ENCODE results near the gene RAB40C. TPM values are rescaled to one million over a fixed set of nuclear protein-coding genes. Genes with fewer than 3 reads are reported as not detected.
A peak's percentile ranks its signal among the peaks of the same experiment; 100 is the strongest.

Gene RAB40C
- total and polyA plus RNA-seq, 9 of the 15 experiments (the other 6 are each of a cell fraction or from before 2014, with no cell fraction given) = 0.17 to 23.4 (median 8.7) TPM

- TF ChIP-seq HEY1 (CRISPR knock-in tag; IDR thresholded peaks at IDR 0.05; ENCODE audit: borderline replicate concordance) (no peak), DEAF1 (CRISPR knock-in tag; IDR thresholded peaks at IDR 0.05) (no peak; the same call in 1 of the 2 replicates), ID3 (CRISPR knock-in tag; IDR thresholded peaks at IDR 0.05) (no peak), ID3 (tag; IDR thresholded peaks at IDR 0.05) (no peak), ZBTB33 (CRISPR knock-in tag; IDR thresholded peaks at IDR 0.05) (peak; percentile 99), RBM14 (IDR thresholded peaks at IDR 0.05; ENCODE audit: borderline replicate concordance, insufficient read depth, low read depth, low read length) (no peak), RFX5 (IDR thresholded peaks at IDR 0.05; ENCODE audit: low read depth, low read length) (no peak), ZNF586 (CRISPR knock-in tag; conservative IDR thresholded peaks at IDR 0.05) (no peak), JUND (IDR thresholded peaks at IDR 0.05; ENCODE audit: borderline replicate concordance, low read depth, low read length) (peak; percentile 6; the same call in 1 of the 2 replicates), JUND (tag; IDR thresholded peaks at IDR 0.05; ENCODE audit: borderline replicate concordance, low read depth, low read length) (peak; percentile 30; the same call in 1 of the 3 replicates), ZSCAN29 (IDR thresholded peaks at IDR 0.05) (no peak), NFE2 (IDR thresholded peaks at IDR 0.05; ENCODE audit: low read depth) (no peak), THAP12 (CRISPR knock-in tag; IDR thresholded peaks at IDR 0.05) (no peak), ZEB2 (IDR thresholded peaks at IDR 0.05) (no peak), TBL1XR1 (IDR thresholded peaks at IDR 0.05; ENCODE audit: low read length in 2 of 2) (no peak), SMARCB1 (IDR thresholded peaks at IDR 0.05; ENCODE audit: insufficient read length, low read depth) (no peak), RBM17 (IDR thresholded peaks at IDR 0.05; ENCODE audit: borderline replicate concordance, low read depth, low read length) (no peak), SMAD1 (IDR thresholded peaks at IDR 0.05; ENCODE audit: low read depth, low read length, partially characterized antibody) (no peak), GMEB1 (CRISPR knock-in tag; IDR thresholded peaks at IDR 0.05) (no peak)
Measured at GRCh38 chr16:660459-661183, 70.8 kb downstream of the RAB40C start (continued).
